GM18873 (cell line): Measurements from ENCODE around the gene BTF3.

Experiments
- ATAC-seq: cut with Tn5 transposase; IDR thresholded peaks from one replicate; pipeline ENCODE4 v1.9.1; 2021; ENCODE audit warnings: mild to moderate bottlenecking, moderate library complexity, moderate number of reproducible peaks; ENCODE audit not compliant: unreplicated experiment, low FRiP score

Gene BTF3

GRCh38 chr5:73519531-73520283 is 21.5 kb downstream of the BTF3 start:
- peak; percentile 93 for ATAC-seq

GRCh38 chr5:73522989-73523388 is 24.7 kb downstream of the BTF3 start:
- no peak for ATAC-seq

- ATAC-seq: no peak
Observed at GRCh38 chr5:73523861-73524260, 25.6 kb downstream of the BTF3 start.

- ATAC-seq: no peak
Observed at GRCh38 chr5:73525606-73526203, 27.5 kb downstream of the BTF3 start.

GRCh38 chr5:73528248-73528647 is 30.0 kb downstream of the BTF3 start:
- no peak for ATAC-seq

- ATAC-seq: no peak
Observed at GRCh38 chr5:73529081-73529480, 30.8 kb downstream of the BTF3 start.

- ATAC-seq: no peak
Observed at GRCh38 chr5:73531356-73531755, 33.1 kb downstream of the BTF3 start.

- ATAC-seq: no peak
Observed at GRCh38 chr5:73532195-73532594, 34.0 kb downstream of the BTF3 start.

- no peak for ATAC-seq
Observed at GRCh38 chr5:73534011-73534644, 35.9 kb downstream of the BTF3 start.

- no peak for ATAC-seq
Observed at GRCh38 chr5:73534971-73535370, 36.7 kb downstream of the BTF3 start.

- ATAC-seq: no peak
Observed at GRCh38 chr5:73539730-73540129, 41.5 kb downstream of the BTF3 start.

GRCh38 chr5:73540192-73540591 is 42.0 kb downstream of the BTF3 start:
- ATAC-seq: no peak

- no peak for ATAC-seq
Observed at GRCh38 chr5:73542020-73542419, 43.8 kb downstream of the BTF3 start.

GRCh38 chr5:73544429-73545402 is 46.5 kb downstream of the BTF3 start:
- no peak for ATAC-seq

- no peak for ATAC-seq
Observed at GRCh38 chr5:73545403-73545779, 47.1 kb downstream of the BTF3 start.

- no peak for ATAC-seq
Observed at GRCh38 chr5:73550016-73550415, 51.8 kb downstream of the BTF3 start.

GRCh38 chr5:73552642-73553041 is 54.4 kb downstream of the BTF3 start:
- no peak for ATAC-seq
